IMR-90 (cell line): ENCODE data around the gene LMO1. TPM values are rescaled to one million over a fixed set of nuclear protein-coding genes. Genes with fewer than 3 reads are reported as not detected.

Experiments used
- ATAC-seq: fragments of 200-7000 bp; cut with Tn5 transposase; 2 replicates; pipeline ENCODE4 v1.9.1; 2020; ENCODE audit warnings: low read depth, mild to moderate bottlenecking, moderate library complexity
- BruUV-seq: library from RNA; stranded (reverse); fragments of 400-500 nt; replicated peaks from 2 replicates; lab custom pipeline; 2021; lab: Mats Ljungman, UMichigan
- CTCF ChIA-PET: fragments of 300-600 bp; formaldehyde crosslinking; extraction: SDS; loops from one replicate; lab custom pipeline; 2021; ENCODE audit warnings: antibody characterized with exemption; lab: Yijun Ruan, JAX
- POLR2A ChIA-PET: fragments of 300-600 bp; sonication (Branson Sonifier 250); formaldehyde crosslinking; loops from one replicate; lab custom pipeline; 2022; ENCODE audit warnings: antibody characterized with exemption; ENCODE audit not compliant: unreplicated experiment; lab: Charles Lee
- DNase-seq: peaks from one replicate; pipeline ENCODE4 v3.0.0; 2013
- H2AFZ ChIP-seq: replicated peaks from 2 replicates; pipeline ENCODE3; 2013; ENCODE audit warnings: low read length, mild to moderate bottlenecking; ENCODE audit not compliant: poor library complexity
- H2AK5ac ChIP-seq: 2 replicates; pipeline ENCODE4 v1.6.1; 2013; ENCODE audit warnings: low read depth, low read length, inconsistent platforms
- H2AK9ac ChIP-seq: replicated peaks from 2 replicates; pipeline ENCODE3; 2013; ENCODE audit warnings: mild to moderate bottlenecking, low read depth, low read length, moderate library complexity; ENCODE audit not compliant: poor library complexity
- H2BK120ac ChIP-seq: 2 replicates; pipeline ENCODE4 v1.6.1; 2013; ENCODE audit warnings: low read depth, low read length, inconsistent platforms
- H2BK15ac ChIP-seq: 3 replicates; pipeline ENCODE4 v1.6.1; 2013; ENCODE audit warnings: low read depth, low read length, inconsistent platforms
- H2BK20ac ChIP-seq: 2 replicates; pipeline ENCODE4 v1.6.1; 2013; ENCODE audit warnings: low read depth, mild to moderate bottlenecking, inconsistent platforms, low read length, moderate library complexity
- H2BK5ac ChIP-seq: 2 replicates; pipeline ENCODE4 v1.6.1; 2013; ENCODE audit warnings: mild to moderate bottlenecking, low read depth, low read length, inconsistent platforms; ENCODE audit not compliant: poor library complexity, severe bottlenecking
- H3K14ac ChIP-seq: replicated peaks from 2 replicates; pipeline ENCODE4 v1.6.1; 2013; ENCODE audit warnings: low read depth, low read length, inconsistent platforms
- H3K18ac ChIP-seq: 2 replicates; pipeline ENCODE4 v1.6.1; 2013; ENCODE audit warnings: low read depth, low read length, control low read depth
- H3K23ac ChIP-seq: 2 replicates; pipeline ENCODE4 v1.6.1; 2013; ENCODE audit warnings: low read depth, low read length, inconsistent platforms
- H3K27ac ChIP-seq: 2 replicates; pipeline ENCODE4 v1.5.1; 2013; ENCODE audit warnings: mild to moderate bottlenecking, control low read depth, low read length; ENCODE audit not compliant: insufficient read depth
- H3K27me3 ChIP-seq: 2 replicates; pipeline ENCODE4 v1.6.1; 2013; ENCODE audit warnings: low read length; ENCODE audit not compliant: control insufficient read depth, insufficient read depth
- H3K36me3 ChIP-seq: 2 replicates; pipeline ENCODE4 v1.6.1; 2013; ENCODE audit warnings: low read length, mixed read lengths; ENCODE audit not compliant: control insufficient read depth, insufficient read depth
- H3K4ac ChIP-seq: 2 replicates; pipeline ENCODE4 v1.6.1; 2013; ENCODE audit warnings: low read depth, low read length, inconsistent platforms
- H3K4me1 ChIP-seq: 2 replicates; pipeline ENCODE4 v1.6.1; 2013; ENCODE audit warnings: low read length, mixed read lengths; ENCODE audit not compliant: control insufficient read depth, insufficient read depth
- H3K4me2 ChIP-seq: 2 replicates; pipeline ENCODE4 v1.6.1; 2013; ENCODE audit warnings: low read depth, mild to moderate bottlenecking, control low read depth, low read length, moderate library complexity
- H3K4me3 ChIP-seq: 2 replicates; pipeline ENCODE4 v1.5.1; 2013; ENCODE audit warnings: low read depth, mild to moderate bottlenecking, control low read depth, low read length, moderate library complexity; ENCODE audit not compliant: insufficient read depth
- H3K56ac ChIP-seq: 2 replicates; pipeline ENCODE4 v1.6.1; 2013; ENCODE audit warnings: low read length, inconsistent platforms; ENCODE audit not compliant: insufficient read depth; ENCODE audit errors: extremely low read depth
- H3K79me1 ChIP-seq, 2 experiments: 2 replicates each; pipeline ENCODE4 v1.6.1; 2013; ENCODE audit warnings: low read length in 2 of 2, inconsistent platforms in 1 of 2, low read depth in 1 of 2
- H3K9ac ChIP-seq: 2 replicates; pipeline ENCODE4 v1.6.1; 2013; ENCODE audit warnings: low read depth, low read length, control low read depth
- H3K9me1 ChIP-seq: 2 replicates; pipeline ENCODE4 v1.6.1; 2013; ENCODE audit warnings: low read length, inconsistent platforms; ENCODE audit not compliant: insufficient read depth
- H3K9me3 ChIP-seq: 2 replicates; pipeline ENCODE4 v1.6.1; 2013; ENCODE audit warnings: low read length; ENCODE audit not compliant: control insufficient read depth, insufficient read depth
- H4K20me1 ChIP-seq: 2 replicates; pipeline ENCODE4 v1.6.1; 2013; ENCODE audit warnings: low read length, inconsistent platforms; ENCODE audit not compliant: insufficient read depth
- H4K5ac ChIP-seq: 2 replicates; pipeline ENCODE4 v1.6.1; 2013; ENCODE audit warnings: mild to moderate bottlenecking, low read depth, low read length, control low read depth
- H4K8ac ChIP-seq, 2 experiments: 2 replicates each; pipeline ENCODE4 v1.6.1; 2013; ENCODE audit warnings: low read depth in 2 of 2, low read length in 2 of 2, control low read depth in 1 of 2, inconsistent platforms in 1 of 2
- H4K91ac ChIP-seq: 2 replicates; pipeline ENCODE4 v1.6.1; 2013; ENCODE audit warnings: low read depth, low read length, inconsistent platforms; ENCODE audit not compliant: insufficient read depth
- BHLHE40 ChIP-seq: fragments of 150-350 bp; IDR thresholded peaks from 2 replicates; pipeline ENCODE4 v1.6.1; 2016; ENCODE audit warnings: mild to moderate bottlenecking, low read depth, low read length
- CHD1 ChIP-seq: IDR thresholded peaks from 2 replicates; pipeline ENCODE4 v1.6.1; 2012; ENCODE audit warnings: low read depth, low read length, improper control_type of control experiment
- FOS ChIP-seq: fragments of 150-350 bp; IDR thresholded peaks from 2 replicates; pipeline ENCODE4 v1.6.1; 2016; ENCODE audit warnings: low read depth, low read length
- MAFK ChIP-seq: IDR thresholded peaks from 2 replicates; pipeline ENCODE4 v1.6.1; 2012; ENCODE audit warnings: low read depth, low read length, improper control_type of control experiment
- MXI1 ChIP-seq: IDR thresholded peaks from 2 replicates; pipeline ENCODE4 v1.6.1; 2012; ENCODE audit warnings: low read depth, mild to moderate bottlenecking, low read length, moderate library complexity, borderline replicate concordance
- NFE2L2 ChIP-seq: fragments of 150-350 bp; IDR thresholded peaks from 2 replicates; pipeline ENCODE4 v1.6.1; 2016; ENCODE audit warnings: low read depth, mild to moderate bottlenecking, low read length
- POLR2A ChIP-seq: IDR thresholded peaks from 2 replicates; pipeline ENCODE4 v1.6.1; 2012; ENCODE audit warnings: mild to moderate bottlenecking, low read depth, low read length
- RAD21 ChIP-seq: IDR thresholded peaks from 2 replicates; pipeline ENCODE4 v1.6.1; 2012; ENCODE audit warnings: low read length, improper control_type of control experiment
- RCOR1 ChIP-seq: IDR thresholded peaks from 2 replicates; pipeline ENCODE4 v1.6.1; 2012; ENCODE audit warnings: mild to moderate bottlenecking, low read length, improper control_type of control experiment; ENCODE audit not compliant: insufficient replicate concordance
- SMC3 ChIP-seq: fragments of 150-350 bp; IDR thresholded peaks from 2 replicates; pipeline ENCODE4 v1.6.1; 2016; ENCODE audit warnings: low read depth, mild to moderate bottlenecking, antibody characterized with exemption, low read length, moderate library complexity
- WGBS, 2 experiments: methylation state at CpG; one replicate each; pipeline versions ENCODE4 v1.1.5 to v1.1.7; 2013; ENCODE audit warnings: missing lambda C conversion rate in 2 of 2; ENCODE audit not compliant: insufficient read length in 1 of 2; ENCODE audit errors: extremely low coverage in 2 of 2; 5-methylcytosine and 5-hydroxymethylcytosine counted together
- dilution Hi-C: fragments of 300-500 bp; cut with HindIII; formaldehyde crosslinking; loops from one replicate; pipeline ENCODE4 v1.14.3; 2018; ENCODE audit warnings: low sequenced_read_pairs; ENCODE audit not compliant: unreplicated experiment
- in situ Hi-C: fragments of 300-500 bp; cut with MboI; formaldehyde crosslinking; loops from 3 replicates; pipeline ENCODE4 v1.14.3; 2019; ENCODE audit warnings: low sequenced_read_pairs, inconsistent platforms, mixed read lengths
- intact Hi-C: fragments of 100-400 bp; cut with micrococcal nuclease; formaldehyde crosslinking; loops from 2 replicates; pipeline ENCODE4 v1.10.0; 2022
- polyA plus RNA-seq, 3 experiments: library from polyadenylated mRNA; depleted of rRNA; stranded (reverse); fragments of >200 nt; gene quantifications; 2 replicates each; pipeline ENCODE4 v1.2.3, GENCODE V29; 2012; ENCODE audit warnings: low replicate concordance in 1 of 3
- total RNA-seq: library from RNA; depleted of rRNA; stranded (reverse); fragments of >200 nt; gene quantifications from 2 replicates; pipeline ENCODE4 v1.2.3, GENCODE V29; 2012
- TF ChIP-seq, protein P1 (sequence below): fragments of 150-350 bp; IDR thresholded peaks from 2 replicates; pipeline ENCODE4 v1.6.1; 2016; ENCODE audit warnings: low read depth, mild to moderate bottlenecking, low read length, moderate library complexity, borderline replicate concordance
- TF ChIP-seq, protein P2 (sequence below): fragments of 150-350 bp; IDR thresholded peaks from 2 replicates; pipeline ENCODE4 v1.6.1; 2017; ENCODE audit warnings: mild to moderate bottlenecking, antibody characterized with exemption, low read length, low read depth

LMO1 gene
- total and polyA plus RNA-seq, 2 of the 4 experiments (the other 2 are of a cell fraction), result not detected

DNA sequence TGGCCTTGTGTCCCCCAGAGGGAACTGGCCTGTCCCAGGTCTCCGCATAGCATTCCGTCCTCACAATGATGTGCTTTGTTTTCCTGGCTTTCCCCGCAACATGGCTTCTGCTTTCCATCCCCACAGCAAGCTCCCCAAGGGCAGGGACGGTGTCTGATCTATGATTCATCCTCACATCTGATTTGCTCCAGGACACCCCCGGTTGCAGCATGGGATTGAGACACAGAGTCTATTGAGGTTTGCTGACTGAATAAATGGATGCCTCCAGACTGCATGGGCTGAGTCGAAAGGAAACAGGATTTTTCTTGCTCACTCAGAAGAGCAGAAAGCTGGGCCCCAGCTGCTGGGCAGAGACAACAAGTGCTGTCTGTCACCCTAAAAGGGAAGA lies 40.2 kb downstream of the LMO1 start:
- H3K4ac ChIP-seq, result no peak overlapping the region
- in situ Hi-C loops (no loop called here), intact Hi-C loops (loop anchor here (10.0 kb wide), 2 partner anchors 461 to 591 kb away; partner anchors contain the start of genes RPL27A and TRIM66)

More for the DNA sequence above, 40.2 kb downstream of the LMO1 start:
- dilution Hi-C loops, result no loop called here
- no peak overlapping the region for H3K27ac ChIP-seq
- H4K91ac ChIP-seq, result no peak overlapping the region
- ChIA-PET CTCF (no interaction called here), POLR2A (no interaction called here)
- H3K9me3 ChIP-seq, result no peaks in the 10 kb centered on the region
- H4K8ac ChIP-seq, result no peak overlapping the region
- H4K20me1 ChIP-seq, result no peaks in the 10 kb centered on the region
- no peak overlapping the region for H3K9ac ChIP-seq
- no peak overlapping the region for H3K23ac ChIP-seq
- H3K4me2 ChIP-seq, result no peak overlapping the region
- H3K36me3 ChIP-seq, result no peaks in the 10 kb centered on the region
- H2AFZ ChIP-seq, result no peak overlapping the region
- no peak overlapping the region for H3K18ac ChIP-seq
- no peak overlapping the region for H2AK9ac ChIP-seq
- no peaks in the 10 kb centered on the region for H3K79me1 ChIP-seq
- H3K27me3 ChIP-seq, result peaks cover 18% of the 10 kb centered on the region
- H3K56ac ChIP-seq, result no peak overlapping the region
- no peak for TF ChIP-seq FOS
- TF ChIP-seq, protein P1, sequence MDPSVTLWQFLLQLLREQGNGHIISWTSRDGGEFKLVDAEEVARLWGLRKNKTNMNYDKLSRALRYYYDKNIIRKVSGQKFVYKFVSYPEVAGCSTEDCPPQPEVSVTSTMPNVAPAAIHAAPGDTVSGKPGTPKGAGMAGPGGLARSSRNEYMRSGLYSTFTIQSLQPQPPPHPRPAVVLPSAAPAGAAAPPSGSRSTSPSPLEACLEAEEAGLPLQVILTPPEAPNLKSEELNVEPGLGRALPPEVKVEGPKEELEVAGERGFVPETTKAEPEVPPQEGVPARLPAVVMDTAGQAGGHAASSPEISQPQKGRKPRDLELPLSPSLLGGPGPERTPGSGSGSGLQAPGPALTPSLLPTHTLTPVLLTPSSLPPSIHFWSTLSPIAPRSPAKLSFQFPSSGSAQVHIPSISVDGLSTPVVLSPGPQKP, result no peak
- no peak for TF ChIP-seq BHLHE40
- TF ChIP-seq RAD21, result no peak
- TF ChIP-seq POLR2A, result no peak
- no peak for TF ChIP-seq NFE2L2
- no peak for TF ChIP-seq CHD1
- TF ChIP-seq, protein P2, sequence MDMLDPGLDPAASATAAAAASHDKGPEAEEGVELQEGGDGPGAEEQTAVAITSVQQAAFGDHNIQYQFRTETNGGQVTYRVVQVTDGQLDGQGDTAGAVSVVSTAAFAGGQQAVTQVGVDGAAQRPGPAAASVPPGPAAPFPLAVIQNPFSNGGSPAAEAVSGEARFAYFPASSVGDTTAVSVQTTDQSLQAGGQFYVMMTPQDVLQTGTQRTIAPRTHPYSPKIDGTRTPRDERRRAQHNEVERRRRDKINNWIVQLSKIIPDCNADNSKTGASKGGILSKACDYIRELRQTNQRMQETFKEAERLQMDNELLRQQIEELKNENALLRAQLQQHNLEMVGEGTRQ, result no peak
- no peak for TF ChIP-seq MXI1
- TF ChIP-seq MAFK, result no peak
- TF ChIP-seq RCOR1, result no peak
- no peak for TF ChIP-seq SMC3
- no peak overlapping the region for H2BK15ac ChIP-seq
- H2BK120ac ChIP-seq, result no peak overlapping the region
- ATAC-seq, result no peak
- 88% methylated on average over 3 of the region's 6 CpGs; no CpG with 5 or more reads in 1 of the 2 experiments for WGBS, 2 experiments
- peak; percentile 11 for DNase-seq
- no peak overlapping the region for H2BK5ac ChIP-seq
- H4K5ac ChIP-seq, result no peak overlapping the region
- no peaks in the 10 kb centered on the region for H3K9me1 ChIP-seq
- H3K4me1 ChIP-seq, result no peaks in the 10 kb centered on the region
- no peak overlapping the region for H3K4me3 ChIP-seq
- H3K14ac ChIP-seq, result no peak overlapping the region
- no TSS peak for BruUV-seq
- no peak overlapping the region for H2AK5ac ChIP-seq
- H2BK20ac ChIP-seq, result no peak overlapping the region
